GM12878 (cell line): ENCODE results near the gene EYS. TPM values are rescaled to one million over a fixed set of nuclear protein-coding genes. Genes with fewer than 3 reads are reported as not detected.

Source experiments
- ATAC-seq: fragments of 200-7000 bp; cut with Tn5 transposase; 3 replicates; pipeline ENCODE4 v1.9.1; 2020; ENCODE audit warnings: mild to moderate bottlenecking, moderate library complexity
- BruUV-seq: library from RNA; stranded (reverse); fragments of 400-500 nt; replicated peaks from 2 replicates; lab custom pipeline; 2021; lab: Mats Ljungman, UMichigan
- CTCF ChIA-PET: fragments of 300-600 bp; sonication (Branson Sonifier 250); formaldehyde crosslinking; extraction: SDS; loops from one replicate; lab custom pipeline; 2021; ENCODE audit warnings: inconsistent platforms; lab: Yijun Ruan, JAX
- POLR2A ChIA-PET: fragments of 350-600 bp; formaldehyde crosslinking; extraction: SDS; loops from one replicate; lab custom pipeline; 2021; ENCODE audit warnings: inconsistent platforms; lab: Charles Lee
- RAD21 ChIA-PET: fragments of 300-600 bp; sonication (Branson Sonifier 250); formaldehyde crosslinking; loops from one replicate; lab custom pipeline; 2023; ENCODE audit warnings: antibody characterized with exemption; ENCODE audit not compliant: unreplicated experiment; lab: Charles Lee
- SMC1A ChIA-PET: fragments of 300-600 bp; sonication (Branson Sonifier 250); formaldehyde crosslinking; loops from one replicate; lab custom pipeline; 2023; ENCODE audit not compliant: unreplicated experiment, uncharacterized antibody; lab: Charles Lee
- DNase-seq: peaks from one replicate; pipeline ENCODE4 v3.0.0-alpha.2; 2011; ENCODE audit warnings: low read depth, low spot score
- FAIRE-seq: peaks from 3 replicates; lab custom pipeline; 2011; peaks lifted over from hg19 to GRCh38; lab: Jason Lieb, UNC
- H2AFZ ChIP-seq: 2 replicates; pipeline ENCODE4 v1.6.0; 2011; ENCODE audit warnings: low read depth, low read length, control low read depth; ENCODE audit not compliant: control insufficient read depth
- H3K27ac ChIP-seq: 2 replicates; pipeline ENCODE4 v1.5.1; 2011; ENCODE audit warnings: control low read depth; ENCODE audit not compliant: control insufficient read depth, insufficient read depth
- H3K27me3 ChIP-seq, 2 experiments: replicated peaks in 1 of 2; 2 replicates each; pipeline versions ENCODE4 v1.6.0 to v1.6.1; 2011; ENCODE audit warnings: low read length in 1 of 2; ENCODE audit not compliant: control insufficient read depth in 2 of 2, insufficient read depth in 2 of 2
- H3K36me3 ChIP-seq, 2 experiments: 2 replicates each; pipeline ENCODE4 v1.5.1; 2011; ENCODE audit warnings: low read length in 1 of 2; ENCODE audit not compliant: control insufficient read depth in 2 of 2, insufficient read depth in 2 of 2
- H3K4me1 ChIP-seq: 2 replicates; pipeline ENCODE4 v1.6.1; 2011; ENCODE audit warnings: mild to moderate bottlenecking, low read length, moderate library complexity, mixed read lengths; ENCODE audit not compliant: control insufficient read depth, insufficient read depth
- H3K4me2 ChIP-seq: 2 replicates; pipeline ENCODE4 v1.6.0; 2011; ENCODE audit warnings: control low read depth; ENCODE audit not compliant: control insufficient read depth, insufficient read depth
- H3K4me3 ChIP-seq: fragments of 200-600 bp; sonication (generic); 2 replicates; pipeline ENCODE4 v1.5.1; 2016
- H3K79me2 ChIP-seq: 2 replicates; pipeline ENCODE4 v1.6.0; 2011; ENCODE audit warnings: low read length; ENCODE audit not compliant: control insufficient read depth, insufficient read depth
- H3K9ac ChIP-seq: 2 replicates; pipeline ENCODE4 v1.8.0; 2011; ENCODE audit warnings: low read length, control low read depth, mixed read lengths; ENCODE audit not compliant: control insufficient read depth, insufficient read depth
- H3K9me3 ChIP-seq: replicated peaks from 3 replicates; pipeline ENCODE4 v1.5.1; 2011; ENCODE audit warnings: mild to moderate bottlenecking, low read length; ENCODE audit not compliant: control insufficient read depth, insufficient read depth
- H4K20me1 ChIP-seq: 2 replicates; pipeline ENCODE4 v1.6.0; 2011; ENCODE audit not compliant: control insufficient read depth, insufficient read depth
- CBX5 ChIP-seq: sonication (generic); IDR thresholded peaks from 2 replicates; pipeline ENCODE4 v1.6.1; 2016; ENCODE audit warnings: low read depth, moderate library complexity, mild to moderate bottlenecking, inconsistent platforms
- CHD2 ChIP-seq: IDR thresholded peaks from 2 replicates; pipeline ENCODE4 v1.6.1; 2011; ENCODE audit warnings: low read depth, low read length, improper control_type of control experiment, borderline replicate concordance
- EED ChIP-seq: sonication (generic); IDR thresholded peaks from 2 replicates; pipeline ENCODE4 v1.6.1; 2016; ENCODE audit warnings: antibody characterized with exemption, low read depth
- GABPA ChIP-seq: IDR thresholded peaks from 2 replicates; pipeline ENCODE4 v1.6.1; 2014; ENCODE audit warnings: antibody characterized with exemption, low read depth, mild to moderate bottlenecking, inconsistent platforms
- IRF4 ChIP-seq: IDR thresholded peaks from 2 replicates; pipeline ENCODE4 v1.6.1; 2011; ENCODE audit warnings: low read depth, low read length
- KLF5 ChIP-seq: fragments of 450-650 bp; IDR thresholded peaks from 2 replicates; pipeline ENCODE4 v1.6.1; 2014; ENCODE audit warnings: mild to moderate bottlenecking; ENCODE audit not compliant: partially characterized antibody
- PAX5 ChIP-seq: IDR thresholded peaks from 2 replicates; pipeline ENCODE4 v1.6.1; 2011; ENCODE audit warnings: low read depth, low read length, borderline replicate concordance
- POU2F2 ChIP-seq: IDR thresholded peaks from 3 replicates; pipeline ENCODE4 v1.6.1; 2011; ENCODE audit warnings: low read depth, mild to moderate bottlenecking, low read length, borderline replicate concordance
- RFX5 ChIP-seq: IDR thresholded peaks from 2 replicates; pipeline ENCODE4 v1.6.1; 2011; ENCODE audit warnings: low read depth, low read length, improper control_type of control experiment
- SP1 ChIP-seq: IDR thresholded peaks from one replicate; pipeline ENCODE4 v1.6.1; 2011; ENCODE audit warnings: low read depth, low read length
- SREBF1 ChIP-seq: IDR thresholded peaks from 2 replicates; pipeline ENCODE4 v1.6.1; 2012; ENCODE audit warnings: mild to moderate bottlenecking, low read length
- STAT1 ChIP-seq: fragments of 450-650 bp; conservative IDR thresholded peaks from 2 replicates; pipeline ENCODE4 v1.6.1; 2014; ENCODE audit warnings: antibody characterized with exemption, mild to moderate bottlenecking
- TCF7 ChIP-seq: IDR thresholded peaks from 2 replicates; pipeline ENCODE4 v1.6.1; 2014; ENCODE audit warnings: antibody characterized with exemption, borderline replicate concordance
- ZSCAN29 ChIP-seq: fragments of 450-650 bp; IDR thresholded peaks from 2 replicates; pipeline ENCODE4 v1.6.1; 2017; ENCODE audit warnings: mild to moderate bottlenecking, moderate library complexity
- WGBS: methylation state at CpG from one replicate; pipeline ENCODE4 v1.1.6; 2016; ENCODE audit warnings: low lambda C conversion rate; ENCODE audit not compliant: insufficient replicate concordance, insufficient coverage; ENCODE audit errors: missing lambda C conversion rate; 5-methylcytosine and 5-hydroxymethylcytosine counted together
- in situ Hi-C: fragments of 300-500 bp; cut with MboI; formaldehyde crosslinking; loops from 9 replicates; pipeline ENCODE4 v1.14.3; 2018; ENCODE audit warnings: mixed read lengths
- intact Hi-C: fragments of 100-400 bp; cut with micrococcal nuclease; formaldehyde crosslinking; loops from one replicate; pipeline ENCODE4 v1.14.2; 2022; ENCODE audit not compliant: unreplicated experiment
- polyA plus RNA-seq, 11 experiments: library from polyadenylated mRNA; depleted of rRNA in 4 of 11; unstranded in 6 of 11; stranded (reverse) in 5 of 11; fragments of >200 nt; fragmentation: Nextera tagmentation in 4 of 11; fragmentation: Illumina TruSeq in 1 of 11; extraction: Ambion mirVana in 4 of 11; extraction: Trizol in 1 of 11; gene quantifications; 1 replicate in 1 of 11; 2 replicates in 10 of 11; pipeline versions ENCODE4 v1.2.1 to v1.2.3, GENCODE V29; 2011 to 2016; ENCODE audit warnings: inconsistent platforms in 2 of 11, missing spikeins in 2 of 11, low read depth in 1 of 11
- total RNA-seq, 4 experiments: library from RNA; depleted of rRNA in 3 of 4; stranded (reverse); fragments of >200 nt in 3 of 4; fragmentation: Illumina TruSeq in 1 of 4; extraction: Trizol in 1 of 4; gene quantifications; 2 replicates each; pipeline versions ENCODE4 v1.2.1 to v1.2.3, GENCODE V29; 2013 to 2021
- TF ChIP-seq, protein P1 (sequence below): fragments of 450-650 bp; IDR thresholded peaks from 2 replicates; pipeline ENCODE4 v1.6.1; 2017; ENCODE audit warnings: mild to moderate bottlenecking
- TF ChIP-seq, protein P2 (sequence below): IDR thresholded peaks from 2 replicates; pipeline ENCODE4 v1.6.1; 2011; ENCODE audit warnings: mild to moderate bottlenecking, low read depth, low read length, moderate library complexity; ENCODE audit not compliant: insufficient replicate concordance
- TF ChIP-seq, protein P3 (sequence below): fragments of 450-650 bp; IDR thresholded peaks from 2 replicates; pipeline ENCODE4 v1.6.1; 2016; ENCODE audit warnings: mild to moderate bottlenecking

The EYS gene
- total and polyA plus RNA-seq, 10 of the 15 experiments (the other 5 are each of a cell fraction or from before 2014, with no cell fraction given) = under 0.01 to 0.14 (median 0.02) TPM; not detected in 1

DNA sequence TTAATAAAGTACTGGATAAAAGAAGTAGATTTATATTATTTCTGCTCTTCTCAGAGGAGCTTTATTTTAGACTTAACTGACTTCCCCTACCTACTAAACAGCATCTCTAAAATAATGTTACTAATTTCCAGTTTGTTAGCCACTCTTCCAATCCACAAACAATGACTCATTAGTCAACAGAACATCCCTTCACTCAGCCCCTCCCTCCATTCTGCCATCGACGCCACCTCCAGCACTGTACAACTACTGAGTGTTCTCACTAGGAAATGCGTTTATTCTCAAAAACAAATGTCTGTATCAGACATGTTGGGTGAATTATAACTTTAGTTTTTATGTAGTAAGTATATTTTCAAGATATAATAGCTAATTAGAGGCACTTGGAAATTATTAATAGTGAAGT, 427.0 kb downstream of the EYS start:
- Histone ChIP-seq H3K27me3 (no peaks in the 10 kb centered on the region), H3K27ac (no peak overlapping the region), H3K9me3 (no peaks in the 10 kb centered on the region), H3K4me2 (no peak overlapping the region)
- FAIRE-seq (no peak), ATAC-seq (no peak)
- TF ChIP-seq STAT1 = no peak
- TF ChIP-seq, protein P1, sequence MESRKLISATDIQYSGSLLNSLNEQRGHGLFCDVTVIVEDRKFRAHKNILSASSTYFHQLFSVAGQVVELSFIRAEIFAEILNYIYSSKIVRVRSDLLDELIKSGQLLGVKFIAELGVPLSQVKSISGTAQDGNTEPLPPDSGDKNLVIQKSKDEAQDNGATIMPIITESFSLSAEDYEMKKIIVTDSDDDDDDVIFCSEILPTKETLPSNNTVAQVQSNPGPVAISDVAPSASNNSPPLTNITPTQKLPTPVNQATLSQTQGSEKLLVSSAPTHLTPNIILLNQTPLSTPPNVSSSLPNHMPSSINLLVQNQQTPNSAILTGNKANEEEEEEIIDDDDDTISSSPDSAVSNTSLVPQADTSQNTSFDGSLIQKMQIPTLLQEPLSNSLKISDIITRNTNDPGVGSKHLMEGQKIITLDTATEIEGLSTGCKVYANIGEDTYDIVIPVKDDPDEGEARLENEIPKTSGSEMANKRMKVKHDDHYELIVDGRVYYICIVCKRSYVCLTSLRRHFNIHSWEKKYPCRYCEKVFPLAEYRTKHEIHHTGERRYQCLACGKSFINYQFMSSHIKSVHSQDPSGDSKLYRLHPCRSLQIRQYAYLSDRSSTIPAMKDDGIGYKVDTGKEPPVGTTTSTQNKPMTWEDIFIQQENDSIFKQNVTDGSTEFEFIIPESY = no peak
- TF ChIP-seq, all 136 proteins: peak for 0
- ChIA-PET SMC1A (no interaction called here), POLR2A (no interaction called here), RAD21 (no interaction called here), CTCF (no interaction called here)
- in situ Hi-C loops (no loop called here), intact Hi-C loops (no loop called here)
- no TSS peak for BruUV-seq
- H3K36me3 ChIP-seq = no peaks in the 10 kb centered on the region
- H3K4me1 ChIP-seq = no peaks in the 10 kb centered on the region
- H4K20me1 ChIP-seq = no peaks in the 10 kb centered on the region
- DNase-seq = no peak
- no peak overlapping the region for H3K4me3 ChIP-seq
- WGBS = 62% methylated on average over 3 of the region's 3 CpGs
- no peak overlapping the region for H2AFZ ChIP-seq
- no peak overlapping the region for H3K9ac ChIP-seq
- no peaks in the 10 kb centered on the region for H3K79me2 ChIP-seq

DNA sequence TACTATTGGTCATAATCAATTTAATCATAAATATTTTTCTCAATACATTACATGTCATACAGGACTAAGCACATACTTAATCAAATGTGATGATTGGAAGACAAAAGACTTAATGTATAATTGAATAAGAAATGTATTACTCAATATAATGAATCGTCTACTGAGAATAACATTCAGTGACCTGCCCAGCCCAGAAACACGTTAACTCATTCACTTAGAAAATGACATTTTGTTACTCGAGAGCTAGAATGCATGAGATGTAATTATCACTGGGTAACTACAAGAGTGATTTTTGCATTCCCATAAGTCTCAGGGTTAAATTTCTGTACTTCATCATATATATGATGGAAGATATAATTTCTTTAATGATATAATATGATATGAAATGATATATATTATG, 444.8 kb downstream of the EYS start:
- Histone ChIP-seq H3K4me3 (no peak overlapping the region), H4K20me1 (no peaks in the 10 kb centered on the region), H3K27me3 (no peaks in the 10 kb centered on the region), H3K36me3 (no peaks in the 10 kb centered on the region), H3K4me2 (no peak overlapping the region), H3K9ac (no peak overlapping the region), H3K4me1 (no peaks in the 10 kb centered on the region), H3K27ac (no peak overlapping the region), H2AFZ (no peak overlapping the region), H3K9me3 (no peaks in the 10 kb centered on the region), H3K79me2 (no peaks in the 10 kb centered on the region)
- CTCF ChIA-PET = no interaction called here
- no TSS peak for BruUV-seq
- intact Hi-C loops = no loop called here
- FAIRE-seq (no peak), ATAC-seq (no peak), DNase-seq (no peak)
- WGBS = 0% methylated on average over 3 of the region's 3 CpGs
- POLR2A ChIA-PET = no interaction called here
- in situ Hi-C loops = no loop called here
- RAD21 ChIA-PET = no interaction called here
- TF ChIP-seq SREBF1 (no peak), EED (no peak), SP1 (no peak), CBX5 (no peak), GABPA (no peak), IRF4 (no peak), ZSCAN29 (no peak), RFX5 (no peak), CHD2 (no peak), POU2F2 (no peak), PAX5 (no peak), KLF5 (no peak), TCF7 (no peak)
- TF ChIP-seq, protein P2, sequence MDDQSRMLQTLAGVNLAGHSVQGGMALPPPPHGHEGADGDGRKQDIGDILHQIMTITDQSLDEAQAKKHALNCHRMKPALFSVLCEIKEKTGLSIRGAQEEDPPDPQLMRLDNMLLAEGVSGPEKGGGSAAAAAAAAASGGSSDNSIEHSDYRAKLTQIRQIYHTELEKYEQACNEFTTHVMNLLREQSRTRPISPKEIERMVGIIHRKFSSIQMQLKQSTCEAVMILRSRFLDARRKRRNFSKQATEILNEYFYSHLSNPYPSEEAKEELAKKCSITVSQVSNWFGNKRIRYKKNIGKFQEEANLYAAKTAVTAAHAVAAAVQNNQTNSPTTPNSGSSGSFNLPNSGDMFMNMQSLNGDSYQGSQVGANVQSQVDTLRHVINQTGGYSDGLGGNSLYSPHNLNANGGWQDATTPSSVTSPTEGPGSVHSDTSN = no peak
- TF ChIP-seq, protein P3, sequence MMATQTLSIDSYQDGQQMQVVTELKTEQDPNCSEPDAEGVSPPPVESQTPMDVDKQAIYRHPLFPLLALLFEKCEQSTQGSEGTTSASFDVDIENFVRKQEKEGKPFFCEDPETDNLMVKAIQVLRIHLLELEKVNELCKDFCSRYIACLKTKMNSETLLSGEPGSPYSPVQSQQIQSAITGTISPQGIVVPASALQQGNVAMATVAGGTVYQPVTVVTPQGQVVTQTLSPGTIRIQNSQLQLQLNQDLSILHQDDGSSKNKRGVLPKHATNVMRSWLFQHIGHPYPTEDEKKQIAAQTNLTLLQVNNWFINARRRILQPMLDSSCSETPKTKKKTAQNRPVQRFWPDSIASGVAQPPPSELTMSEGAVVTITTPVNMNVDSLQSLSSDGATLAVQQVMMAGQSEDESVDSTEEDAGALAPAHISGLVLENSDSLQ = no peak
- SMC1A ChIA-PET = no interaction called here
